Heart left ventricle (tissue), 16 donors: ENCODE results near the gene GALNT14. TPM values are rescaled to one million over a fixed set of nuclear protein-coding genes. Genes with fewer than 3 reads are reported as not detected.

ENCODE experiments used
- ATAC-seq, 4 donors: fragments of 200-7000 bp; cut with Tn5 transposase; one replicate each; pipeline ENCODE4 v1.9.1; 2020 to 2022; ENCODE audit warnings: moderate library complexity in 4 of 4, mild to moderate bottlenecking in 3 of 4, moderate number of reproducible peaks in 1 of 4
- DNase-seq, 5 donors: peaks; one replicate each; pipeline ENCODE4 v3.0.0-alpha.2; 2020
- H3K27ac ChIP-seq, 12 donors: fragments of 200-600 bp; sonication (generic) in 4 of 12; one replicate each; pipeline versions ENCODE4 v1.5.0 to v1.8.0; 2016 to 2022; ENCODE audit warnings: mild to moderate bottlenecking in 2 of 12
- H3K27me3 ChIP-seq, 9 donors: fragments of 200-600 bp; sonication (generic) in 2 of 9; one replicate each; pipeline versions ENCODE4 v1.5.1 to v1.8.0; 2016 to 2022; ENCODE audit warnings: mild to moderate bottlenecking in 3 of 9
- H3K36me3 ChIP-seq, 9 donors: fragments of 200-600 bp; sonication (generic) in 2 of 9; one replicate each; pipeline versions ENCODE4 v1.5.0 to v1.8.0; 2018 to 2022; ENCODE audit warnings: mild to moderate bottlenecking in 2 of 9
- H3K4me1 ChIP-seq, 12 donors: fragments of 200-600 bp; sonication (generic) in 4 of 12; one replicate each; pipeline versions ENCODE4 v1.5.0 to v1.8.0; 2016 to 2022; ENCODE audit warnings: mild to moderate bottlenecking in 3 of 12
- H3K4me3 ChIP-seq, 12 donors: fragments of 200-600 bp; sonication (generic) in 4 of 12; one replicate each; pipeline versions ENCODE4 v1.5.0 to v1.8.0; 2017 to 2022; ENCODE audit warnings: mild to moderate bottlenecking in 9 of 12, moderate library complexity in 4 of 12
- H3K9me3 ChIP-seq, 12 donors: fragments of 200-600 bp; sonication (generic) in 4 of 12; one replicate each; pipeline versions ENCODE4 v1.5.0 to v1.8.0; 2016 to 2022; ENCODE audit warnings: mild to moderate bottlenecking in 1 of 12
- CTCF ChIP-seq, 12 donors: fragments of 200-600 bp; sonication (generic) in 4 of 12; IDR thresholded peaks; one replicate each; pipeline versions ENCODE4 v1.5.0 to v1.8.0; 2018 to 2022; ENCODE audit warnings: antibody characterized with exemption in 12 of 12, mild to moderate bottlenecking in 5 of 12
- POLR2A ChIP-seq, 2 donors: fragments of 450-650 bp; IDR thresholded peaks; one replicate each; pipeline ENCODE4 v1.6.1; 2017; ENCODE audit warnings: antibody characterized with exemption in 2 of 2, mild to moderate bottlenecking in 2 of 2, moderate library complexity in 2 of 2
- WGBS, 4 donors: extraction: QIAGEN DNeasy Blood & Tissue Kit in 2 of 4; methylation state at CpG; one replicate each; pipeline versions ENCODE4 v1.1.5 to v1.1.7; 2013 to 2018; 5-methylcytosine and 5-hydroxymethylcytosine counted together
- intact Hi-C, 10 donors: fragments of 100-400 bp; cut with DNase I; formaldehyde crosslinking; loops; one replicate each; pipeline versions ENCODE4 v1.11.1 to v1.14.2; 2022
- polyA plus RNA-seq, 2 donors: library from polyadenylated mRNA; stranded (reverse); fragments of 200-250 nt; gene quantifications; one replicate each; pipeline ENCODE4 v1.2.3, GENCODE V29; 2013
- total RNA-seq, 9 donors: library from RNA; depleted of rRNA in 2 of 9; stranded (reverse); fragments of >200 nt in 2 of 9; fragmentation: NEBNext Ultra II Directional in 3 of 9; extraction: Animal tissue kit (Norgen Biotek cat#: 25700) in 3 of 9; gene quantifications; one replicate each; pipeline versions ENCODE4 v1.1.0 to v1.2.4, GENCODE V29; 2016 to 2023
- donor health status: ischemic (EF 13 %, LVEDD 7.1; RV severe dilation, severe dysfunction).
- donor health status: healthy with polysubstance abuse.
- donor health status: DM: no; HTN: yes; CAD: no.
- donor health status: DM: no; HTN: no; CAD: no.
- donor health status: ischemic (EF 25% LVEDD 6.9; RV normal size, moderate dysfunction).
- donor health status: ischemic (EF 25% LVEDD 5.7; RV mildly dilated, moderate dysfunction).
- donor health status: healthy.
- donor health status: DM: yes; HTN: yes; CAD: no.
- donor health status: ischemic (EF 35%, LVEDD 5.7; RV mildly dilated, moderate dysfunction).
- donor health status: nonischemic (EF 11% LVEDD 7.7; RV severe dilation, severe dysfunction).
- donor health status: DM: yes; HTN: yes; CAD: no.
- donor health status: PGD.
- donor health status: ischemic (EF 29% LVEDD 5.4; RV normal size, mild dysfunction).
- donor health status: nonischemic (EF 23%, LVEDD 6.1; RV moderate dilation, normal function).

Gene GALNT14
- total and polyA plus RNA-seq, 11 donors = 0.29 to 2.4 (median 1.0) TPM; not detected in 2

- DNase-seq (no peak), ATAC-seq (no peak)
- Histone ChIP-seq H3K9me3 (peaks cover 0 to 3% (median 0%) of the 10 kb centered on the region in 12 donors), H3K27ac (no peak overlapping the region), H3K36me3 (no peaks in the 10 kb centered on the region), H3K4me1 (no peaks in the 10 kb centered on the region), H3K27me3 (no peaks in the 10 kb centered on the region), H3K4me3 (no peak overlapping the region)
- intact Hi-C loops = no loop called here
- no peak for TF ChIP-seq POLR2A (IDR thresholded peaks at IDR 0.05)
- no peak for TF ChIP-seq CTCF (IDR thresholded peaks at IDR 0.05)
- WGBS, 4 donors = 81 to 92% (median 89%) methylated on average over 3 of the region's 3 CpGs
Observed at GRCh38 chr2:30883822-30884221, 254.4 kb downstream of the GALNT14 start.

GRCh38 chr2:30883184-30883583 is 255.1 kb downstream of the GALNT14 start:
- DNase-seq = no peak
- no peak for TF ChIP-seq CTCF (IDR thresholded peaks at IDR 0.05)
- TF ChIP-seq POLR2A (IDR thresholded peaks at IDR 0.05) = no peak
- Histone ChIP-seq H3K9me3 (peaks cover 0 to 3% (median 0%) of the 10 kb centered on the region in 12 donors), H3K4me3 (no peak overlapping the region), H3K4me1 (no peaks in the 10 kb centered on the region), H3K27me3 (no peaks in the 10 kb centered on the region), H3K36me3 (no peaks in the 10 kb centered on the region), H3K27ac (no peak overlapping the region)
- intact Hi-C loops = no loop called here
- WGBS, 4 donors = 84 to 93% (median 89%) methylated on average over 4 of the region's 4 CpGs
- ATAC-seq = no peak

- intact Hi-C loops = no loop called here
- H3K27ac ChIP-seq = no peak overlapping the region
- WGBS, 4 donors = 53 to 68% (median 61%) methylated on average over 2 to 3 of the region's 3 CpGs
- DNase-seq (no peak), ATAC-seq (no peak)
- peaks cover 0 to 10% (median 0%) of the 10 kb centered on the region in 12 donors for H3K9me3 ChIP-seq
- H3K27me3 ChIP-seq = no peaks in the 10 kb centered on the region
- H3K4me3 ChIP-seq = no peak overlapping the region
- TF ChIP-seq CTCF (IDR thresholded peaks at IDR 0.05) (no peak), POLR2A (IDR thresholded peaks at IDR 0.05) (no peak)
- H3K4me1 ChIP-seq = no peaks in the 10 kb centered on the region
- no peaks in the 10 kb centered on the region for H3K36me3 ChIP-seq
Observed at GRCh38 chr2:30880516-30880915, 257.7 kb downstream of the GALNT14 start.

- TF ChIP-seq POLR2A (IDR thresholded peaks at IDR 0.05) (no peak), CTCF (IDR thresholded peaks at IDR 0.05) (no peak)
- DNase-seq (no peak), ATAC-seq (no peak)
- no peaks in the 10 kb centered on the region for H3K36me3 ChIP-seq
- 77 to 89% (median 80%) methylated on average over 2 of the region's 2 CpGs for WGBS, 4 donors
- H3K9me3 ChIP-seq = peaks cover 0 to 16% (median 1%) of the 10 kb centered on the region in 12 donors
- no peak overlapping the region for H3K27ac ChIP-seq
- no peaks in the 10 kb centered on the region for H3K4me1 ChIP-seq
- H3K27me3 ChIP-seq = no peaks in the 10 kb centered on the region
- no peak overlapping the region for H3K4me3 ChIP-seq
- intact Hi-C loops = no loop called here
Observed at GRCh38 chr2:30877833-30878232, 260.4 kb downstream of the GALNT14 start.
